HG02623 (cell line): Measurements from ENCODE around the gene BTRC.
A peak's percentile ranks its signal among the peaks of the same experiment; 100 is the strongest.
"Not testable (repeated sequence)": the region's sequence is repeated elsewhere in the genome, so short reads cannot be mapped to it uniquely, and the experiment has no call there.

Experiments
- ATAC-seq: cut with Tn5 transposase; IDR thresholded peaks from one replicate; pipeline ENCODE4 v1.9.1; 2021; ENCODE audit warnings: moderate library complexity; ENCODE audit not compliant: unreplicated experiment

The BTRC gene

GRCh38 chr10:101353692-101354327, at the start of gene BTRC:
Gene BTRC, plus strand, starts transcription at chr10:101354165. Its CDS starts 16 bp downstream, at chr10:101354181.
- ATAC-seq: peak; percentile 88

GRCh38 chr10:101304316-101304715, 49.6 kb upstream of the BTRC start:
- no peak for ATAC-seq

- ATAC-seq: no peak
Observed at GRCh38 chr10:101305320-101306241, 48.4 kb upstream of the BTRC start.

- no peak for ATAC-seq
Observed at GRCh38 chr10:101308051-101308450, 45.9 kb upstream of the BTRC start.

DNA sequence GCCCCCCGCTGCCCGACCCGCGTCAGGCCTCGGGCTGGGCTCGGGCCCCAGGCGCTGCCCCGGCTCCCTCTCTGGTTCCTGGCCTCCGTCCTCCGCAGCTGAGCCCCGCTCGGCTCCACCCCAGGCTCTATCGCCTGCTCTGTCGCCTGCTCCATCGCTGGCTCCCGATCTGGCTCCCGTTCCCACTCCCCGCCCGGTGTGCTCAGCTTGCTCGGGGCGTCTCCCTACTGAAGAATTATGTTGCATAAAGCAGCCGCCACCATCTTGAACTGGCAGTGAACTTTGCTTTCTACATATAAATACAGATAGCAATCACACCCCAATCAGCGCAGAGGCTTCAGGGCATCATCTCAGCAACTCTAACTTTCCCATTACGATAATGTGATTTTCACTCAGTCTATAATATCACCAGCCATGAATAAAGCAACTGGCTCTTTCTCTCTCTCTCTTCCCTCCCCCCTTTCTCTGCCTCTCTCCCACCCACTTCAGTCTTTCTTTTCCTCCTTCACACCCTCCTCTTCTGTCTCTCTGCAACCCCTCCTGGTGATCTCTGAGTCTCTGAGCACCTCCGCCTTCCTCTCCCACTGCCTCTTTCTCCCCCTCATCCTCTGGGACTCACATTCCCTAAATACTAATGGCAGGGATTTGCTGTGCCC, 43.3 kb upstream of the BTRC start:
- no peak for ATAC-seq

DNA sequence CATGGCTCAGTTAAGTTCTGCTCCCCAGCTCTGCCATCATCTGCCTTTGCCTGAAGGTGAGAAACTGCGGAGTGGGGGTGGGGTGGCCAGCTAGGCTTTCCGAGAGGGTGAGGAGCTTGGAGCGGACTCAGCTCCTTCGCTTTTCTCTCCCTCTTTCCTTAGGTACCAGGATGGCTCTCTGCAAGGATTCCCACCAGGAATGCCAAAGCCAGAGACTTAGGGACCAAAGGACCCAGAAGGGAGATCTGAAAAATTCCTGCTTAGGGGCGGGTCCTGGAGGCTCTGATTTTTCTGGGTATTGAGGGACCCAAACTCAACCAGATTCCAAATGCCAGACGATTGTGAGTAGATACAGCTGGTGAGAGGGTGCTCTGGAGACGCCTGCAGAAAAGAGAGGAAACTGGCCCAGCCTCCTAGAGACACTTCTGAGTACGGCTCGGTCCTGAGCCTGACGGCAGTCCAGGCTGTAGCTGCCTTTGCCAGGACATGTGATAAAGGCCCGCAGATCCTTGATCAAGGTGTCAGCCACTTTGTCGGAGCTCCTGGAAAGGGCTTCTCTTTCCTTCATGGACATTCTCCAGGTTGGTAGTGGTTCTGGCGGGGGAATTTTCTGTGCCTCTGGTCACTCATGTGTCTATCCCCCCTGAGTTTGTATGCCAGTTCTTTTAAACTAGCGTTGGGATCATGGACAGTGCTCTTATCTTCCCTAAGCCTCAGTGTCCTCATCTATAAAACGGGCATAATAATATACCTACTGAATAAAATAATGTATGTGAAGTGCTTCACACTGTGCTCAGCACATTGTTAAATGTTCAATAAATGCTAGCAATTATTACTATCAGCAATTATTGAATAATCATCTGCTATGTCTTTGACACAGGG, 42.5 kb upstream of the BTRC start:
- no peak for ATAC-seq

GRCh38 chr10:101319241-101319915, 34.6 kb upstream of the BTRC start:
- no peak for ATAC-seq

DNA sequence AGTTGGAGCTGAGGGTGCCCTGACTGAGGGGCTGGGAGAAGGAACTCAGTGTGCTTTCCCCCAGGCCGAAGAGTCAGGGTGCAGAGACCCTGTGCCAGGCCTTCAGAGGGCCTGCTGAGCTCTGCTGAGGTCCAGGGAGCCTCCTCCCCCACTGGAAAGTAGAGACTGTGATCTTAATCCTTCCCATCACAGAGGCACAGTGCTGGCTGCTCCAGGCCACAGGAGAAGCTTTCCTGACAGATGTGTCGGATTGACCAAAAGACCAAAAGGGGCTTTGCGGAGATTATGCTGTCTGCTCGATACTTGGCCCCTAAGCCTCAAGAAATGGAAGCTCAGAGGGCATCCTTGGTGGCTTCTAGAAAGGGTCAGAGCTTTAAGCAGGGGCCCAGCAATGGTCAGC, 32.9 kb upstream of the BTRC start:
- no peak for ATAC-seq

GRCh38 chr10:101322266-101323108, 31.5 kb upstream of the BTRC start:
- ATAC-seq: no peak

- ATAC-seq: no peak
Observed at GRCh38 chr10:101323495-101323894, 30.5 kb upstream of the BTRC start.

DNA sequence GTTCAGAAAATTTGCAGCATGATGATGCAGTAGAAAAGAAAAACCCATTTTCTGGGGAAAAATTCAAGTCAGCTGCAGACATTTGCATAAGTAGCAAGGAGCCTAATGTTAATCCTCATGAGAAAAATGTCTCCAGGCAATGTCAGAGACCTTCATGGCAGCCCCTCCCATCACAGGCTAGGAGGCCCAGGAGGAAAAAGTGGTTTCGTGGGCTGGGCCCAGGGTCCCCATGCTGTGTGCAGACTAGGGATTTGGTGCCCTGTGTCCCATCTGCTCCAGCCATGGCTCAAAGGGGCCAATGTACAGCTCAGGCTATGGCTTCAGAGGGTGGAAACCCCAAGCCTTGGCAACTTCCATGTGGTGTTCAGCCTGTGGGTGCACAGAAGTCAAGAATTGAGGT, 26.5 kb upstream of the BTRC start:
- not testable (repeated sequence) for ATAC-seq

DNA sequence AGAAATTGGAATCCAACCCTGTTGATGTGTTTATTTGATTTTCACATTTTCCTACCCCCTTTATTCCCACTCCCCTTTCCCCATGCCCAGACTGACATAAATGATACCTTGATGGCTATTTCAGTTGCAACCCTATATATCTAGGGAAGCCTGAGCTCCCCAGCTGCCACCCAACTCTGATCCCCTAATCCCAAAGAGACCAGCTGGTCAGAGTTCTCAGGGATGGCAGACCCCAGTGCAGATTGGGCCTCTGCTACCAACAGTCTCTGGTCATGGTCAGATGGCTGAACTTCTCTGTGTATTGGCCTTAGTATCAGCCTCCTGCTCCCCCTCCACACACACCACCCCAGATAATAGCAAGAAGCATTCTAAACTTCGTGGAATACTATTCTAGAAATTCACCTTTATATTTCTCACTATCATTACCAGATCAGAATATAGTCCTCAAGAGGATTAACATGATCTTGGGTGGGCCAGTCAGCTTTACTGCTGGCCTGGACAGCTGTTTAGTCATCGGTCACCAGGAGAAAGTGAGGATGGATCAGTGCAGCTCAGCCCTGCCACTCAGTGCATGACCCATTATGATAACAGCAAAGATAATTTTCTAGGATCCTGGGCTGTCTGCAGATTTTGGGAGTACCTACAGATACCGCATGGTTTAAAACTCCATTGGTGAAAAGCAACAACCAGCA, 24.5 kb upstream of the BTRC start:
- no peak for ATAC-seq

- ATAC-seq: no peak
Observed at GRCh38 chr10:101330231-101330630, 23.7 kb upstream of the BTRC start.

- ATAC-seq: no peak
Observed at GRCh38 chr10:101330631-101331225, 23.2 kb upstream of the BTRC start.

GRCh38 chr10:101331956-101332355, 22.0 kb upstream of the BTRC start:
- ATAC-seq: no peak

DNA sequence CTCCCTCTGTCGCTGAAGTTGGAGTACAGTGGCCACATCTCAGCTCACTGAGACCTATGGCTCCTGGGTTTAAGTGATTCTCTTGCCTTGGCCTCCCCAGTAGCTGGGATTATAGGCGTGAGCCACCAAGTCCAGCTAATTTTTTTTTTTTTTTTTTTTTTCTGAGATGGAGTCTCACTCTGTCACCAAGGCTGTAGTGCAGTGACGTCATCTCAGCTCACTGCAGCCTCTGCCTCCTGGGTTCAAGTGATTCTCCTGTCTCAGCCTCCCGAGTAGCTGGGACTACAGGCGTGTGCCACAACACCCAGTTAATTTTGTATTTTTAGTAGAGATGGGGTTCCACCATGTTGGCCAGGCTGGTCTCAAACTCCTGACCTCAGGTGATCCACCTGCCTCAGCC, 19.7 kb upstream of the BTRC start:
- ATAC-seq: not testable (repeated sequence)

GRCh38 chr10:101336382-101336781, 17.6 kb upstream of the BTRC start:
- ATAC-seq: no peak

DNA sequence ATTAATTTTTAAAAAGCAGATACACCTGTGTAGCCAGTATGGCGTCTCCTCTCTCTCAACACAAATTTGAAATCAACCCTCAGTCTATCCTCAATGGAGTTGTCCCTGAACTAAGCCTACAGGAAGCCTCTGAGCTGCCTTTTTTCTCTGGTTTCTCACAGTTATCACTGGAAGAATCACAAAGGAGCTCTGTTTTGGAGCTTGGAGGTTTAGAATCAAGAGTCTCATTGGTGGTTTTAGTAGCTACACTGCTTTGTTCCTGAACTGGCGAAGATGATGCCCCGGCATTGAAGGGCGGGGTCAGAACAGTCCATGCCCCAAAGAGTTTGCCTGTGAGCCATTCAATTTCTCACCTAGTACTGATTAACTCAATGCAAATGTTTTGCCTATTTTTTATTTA, 16.1 kb upstream of the BTRC start:
- ATAC-seq: no peak
